CD4-positive, alpha-beta T cell (primary cell): ENCODE data around the gene IQCE. TPM values are rescaled to one million over a fixed set of nuclear protein-coding genes. Genes with fewer than 3 reads are reported as not detected.

Experiments
- ATAC-seq: fragments of 200-7000 bp; cut with Tn5 transposase; one replicate; pipeline ENCODE4 v1.10.0; 2022; ENCODE audit warnings: mild to moderate bottlenecking; ENCODE audit not compliant: poor library complexity
- CTCF ChIA-PET: fragments of 350-600 bp; sonication (Branson Sonifier 250); formaldehyde crosslinking; loops from one replicate; lab custom pipeline; 2021; ENCODE audit warnings: antibody characterized with exemption, inconsistent platforms; lab: Charles Lee
- POLR2A ChIA-PET: fragments of 350-600 bp; sonication (Branson Sonifier 250); formaldehyde crosslinking; loops from one replicate; lab custom pipeline; 2021; ENCODE audit warnings: antibody characterized with exemption, inconsistent platforms; lab: Charles Lee
- DNase-seq, 14 experiments: peaks; one replicate each; pipeline ENCODE4 v3.0.0-alpha.2; 2013 to 2020; ENCODE audit warnings: mixed read lengths in 2 of 14
- H3K27ac ChIP-seq, 2 donors: one replicate each; pipeline versions ENCODE4 v1.5.1 to v1.7.0; 2013; ENCODE audit warnings: low read length in 2 of 2, low read depth in 1 of 2, mild to moderate bottlenecking in 1 of 2
- H3K27me3 ChIP-seq, 2 experiments: 1 replicate in 1 of 2; 2 replicates in 1 of 2; pipeline versions ENCODE4 v1.6.1 to v1.7.0; 2013; ENCODE audit warnings: low read length in 2 of 2, control low read depth in 1 of 2, mild to moderate bottlenecking in 1 of 2, moderate library complexity in 1 of 2; ENCODE audit not compliant: insufficient read depth in 2 of 2, control insufficient read depth in 1 of 2
- H3K36me3 ChIP-seq: one replicate; pipeline ENCODE4 v1.6.1; 2013; ENCODE audit warnings: low read length, control low read depth; ENCODE audit not compliant: insufficient read depth
- H3K4me1 ChIP-seq: one replicate; pipeline ENCODE4 v1.6.1; 2013; ENCODE audit warnings: low read length, control low read depth; ENCODE audit not compliant: insufficient read depth
- H3K4me3 ChIP-seq: one replicate; pipeline ENCODE4 v1.5.1; 2013; ENCODE audit warnings: mild to moderate bottlenecking, low read length, moderate library complexity
- H3K9me3 ChIP-seq, 2 experiments: 1 replicate in 1 of 2; 2 replicates in 1 of 2; pipeline versions ENCODE4 v1.6.1 to v1.7.0; 2013; ENCODE audit warnings: low read length in 2 of 2, mild to moderate bottlenecking in 2 of 2, control low read depth in 1 of 2, moderate library complexity in 1 of 2; ENCODE audit not compliant: control insufficient read depth in 1 of 2, insufficient read depth in 1 of 2
- H3K27ac Mint-ChIP-seq: one replicate; pipeline ENCODE4 v1.8.0; 2020; ENCODE audit warnings: mixed read lengths
- H3K27me3 Mint-ChIP-seq: one replicate; pipeline ENCODE4 v1.8.0; 2021; ENCODE audit warnings: mixed read lengths
- H3K36me3 Mint-ChIP-seq: one replicate; pipeline ENCODE4 v1.8.0; 2021; ENCODE audit warnings: low read depth, mixed read lengths
- H3K4me1 Mint-ChIP-seq: one replicate; pipeline ENCODE4 v1.8.0; 2021; ENCODE audit warnings: low read depth, mixed read lengths
- H3K4me3 Mint-ChIP-seq: one replicate; pipeline ENCODE4 v1.8.0; 2020; ENCODE audit warnings: mild to moderate bottlenecking, mixed read lengths
- H3K9me3 Mint-ChIP-seq: one replicate; pipeline ENCODE4 v1.8.0; 2020; ENCODE audit warnings: mixed read lengths
- CTCF ChIP-seq: fragments of 200-600 bp; IDR thresholded peaks from one replicate; pipeline ENCODE4 v1.8.0; 2022; ENCODE audit warnings: antibody characterized with exemption, mild to moderate bottlenecking
- intact Hi-C, 2 experiments: fragments of 100-400 bp; cut with DNase I in 1 of 2; cut with micrococcal nuclease in 1 of 2; formaldehyde crosslinking; loops; one replicate each; pipeline versions ENCODE4 v1.15.1 to v1.9.0; 2023 to 2025; cut with DNase I, micrococcal nuclease
- total RNA-seq, 174 experiments: library from RNA in 2 of 174; stranded (reverse) in 2 of 174; gene quantifications; one replicate each; pipeline ENCODE4 v1.2.3 and lab custom pipeline; 2021 to 2026

IQCE gene
- total RNA-seq, 2 experiments from 2014 or later, result 4.3 to 5.6 TPM

GRCh38 chr7:2611922-2612321 is 53.1 kb downstream of the IQCE start:
- ChIA-PET CTCF (no interaction called here), POLR2A (interaction anchor here (0.6 kb wide), 1 partner anchor 20 kb away, joined by 5 read pairs; no protein-coding TSS in a partner anchor)
- Mint-ChIP-seq H3K27ac (no peak overlapping the region), H3K4me1 (peaks cover 8% of the 10 kb centered on the region), H3K9me3 (no peaks in the 10 kb centered on the region), H3K27me3 (no peaks in the 10 kb centered on the region), H3K4me3 (no peak overlapping the region), H3K36me3 (no peaks in the 10 kb centered on the region)
- H3K36me3 ChIP-seq, result no peaks in the 10 kb centered on the region
- intact Hi-C loops, result loop anchor here in 1 of 2 experiments (5.0 kb wide), 1 partner anchor 45 kb away; no protein-coding TSS in a partner anchor
- H3K27me3 ChIP-seq, result no peaks in the 10 kb centered on the region
- ATAC-seq (no peak), DNase-seq (no peak)
- no peak overlapping the region for H3K27ac ChIP-seq
- peaks cover 13% of the 10 kb centered on the region for H3K4me1 ChIP-seq
- no peaks in the 10 kb centered on the region for H3K9me3 ChIP-seq
- no peak overlapping the region for H3K4me3 ChIP-seq
- no peak for TF ChIP-seq CTCF

- no peak overlapping the region for H3K4me3 ChIP-seq
- ChIA-PET CTCF (interaction anchor here (0.6 kb wide), 1 partner anchor 200 kb away, joined by 3 read pairs; no protein-coding TSS in a partner anchor), POLR2A (interaction anchor here (0.6 kb wide), 1 partner anchor 20 kb away, joined by 5 read pairs; no protein-coding TSS in a partner anchor)
- ATAC-seq (no peak), DNase-seq (no peak)
- Mint-ChIP-seq H3K27ac (no peak overlapping the region), H3K27me3 (no peaks in the 10 kb centered on the region), H3K36me3 (no peaks in the 10 kb centered on the region), H3K4me1 (peaks cover 8% of the 10 kb centered on the region), H3K4me3 (no peak overlapping the region), H3K9me3 (no peaks in the 10 kb centered on the region)
- no peak overlapping the region for H3K27ac ChIP-seq
- no peaks in the 10 kb centered on the region for H3K9me3 ChIP-seq
- H3K27me3 ChIP-seq, result no peaks in the 10 kb centered on the region
- intact Hi-C loops, result loop anchor here in 1 of 2 experiments (5.0 kb wide), 1 partner anchor 45 kb away; no protein-coding TSS in a partner anchor
- TF ChIP-seq CTCF, result no peak
- no peaks in the 10 kb centered on the region for H3K36me3 ChIP-seq
- peaks cover 13% of the 10 kb centered on the region for H3K4me1 ChIP-seq
These were observed 53.8 kb downstream of the IQCE start for GRCh38 chr7:2612445-2613097.

GRCh38 chr7:2613098-2613930 is 54.5 kb downstream of the IQCE start:
- no peaks in the 10 kb centered on the region for H3K9me3 Mint-ChIP-seq
- H3K4me1 Mint-ChIP-seq, result peaks cover 8% of the 10 kb centered on the region
- ChIA-PET CTCF (no interaction called here), POLR2A (no interaction called here)
- H3K4me3 Mint-ChIP-seq, result no peak overlapping the region
- no peak overlapping the region for H3K27ac ChIP-seq
- H3K4me3 ChIP-seq, result no peak overlapping the region
- intact Hi-C loops, result loop anchor here in 1 of 2 experiments (5.0 kb wide), 1 partner anchor 44 kb away; no protein-coding TSS in a partner anchor
- no peak for DNase-seq
- TF ChIP-seq CTCF, result no peak
- H3K27ac Mint-ChIP-seq, result no peak overlapping the region
- H3K36me3 Mint-ChIP-seq, result no peaks in the 10 kb centered on the region
- H3K9me3 ChIP-seq, result no peaks in the 10 kb centered on the region
- no peaks in the 10 kb centered on the region for H3K27me3 ChIP-seq
- H3K27me3 Mint-ChIP-seq, result no peaks in the 10 kb centered on the region
- no peaks in the 10 kb centered on the region for H3K36me3 ChIP-seq
- H3K4me1 ChIP-seq, result peaks cover 12% of the 10 kb centered on the region
- ATAC-seq, result no peak
